Activated CD4-positive, alpha-beta T cell treated with anti-CD3 and anti-CD28 coated beads, Interleukin-2, amount 50 U/mL, for 48 hours (primary cell): Measurements from ENCODE around the gene IL22RA1.

Experiments used
- DNase-seq, 2 experiments: peaks; one replicate each; pipeline ENCODE4 v3.0.0-alpha.2; 2020

IL22RA1 gene

DNA sequence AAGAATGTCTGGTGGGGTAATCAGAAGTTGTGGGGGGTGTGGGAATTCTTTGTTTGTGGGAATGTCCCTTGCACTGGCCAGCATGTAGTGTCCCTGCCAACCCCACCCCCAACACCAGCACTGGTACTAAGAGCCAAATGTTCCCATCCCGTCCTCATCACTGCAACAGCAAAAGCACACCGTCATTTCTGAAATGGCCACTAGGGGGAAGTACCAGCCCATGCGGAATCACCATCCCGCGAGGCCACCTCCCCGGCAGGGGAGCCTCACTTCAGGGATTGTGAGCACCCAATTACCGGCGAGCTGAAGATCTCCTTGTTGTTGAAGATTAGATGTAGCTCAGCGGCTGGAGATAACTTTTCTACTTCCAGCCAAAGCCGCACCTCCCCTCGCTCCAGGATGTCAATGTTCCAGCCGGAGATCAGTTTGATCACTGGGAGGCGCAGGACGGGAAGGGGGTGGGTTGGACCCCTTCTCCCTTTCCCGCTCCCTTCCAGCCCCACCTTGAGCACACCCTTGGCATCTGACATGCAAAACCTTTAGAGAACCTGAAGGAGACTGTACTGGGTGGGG lies 72.0 kb downstream of the IL22RA1 start:
- DNase-seq = peak; percentile 76 to 84

DNA sequence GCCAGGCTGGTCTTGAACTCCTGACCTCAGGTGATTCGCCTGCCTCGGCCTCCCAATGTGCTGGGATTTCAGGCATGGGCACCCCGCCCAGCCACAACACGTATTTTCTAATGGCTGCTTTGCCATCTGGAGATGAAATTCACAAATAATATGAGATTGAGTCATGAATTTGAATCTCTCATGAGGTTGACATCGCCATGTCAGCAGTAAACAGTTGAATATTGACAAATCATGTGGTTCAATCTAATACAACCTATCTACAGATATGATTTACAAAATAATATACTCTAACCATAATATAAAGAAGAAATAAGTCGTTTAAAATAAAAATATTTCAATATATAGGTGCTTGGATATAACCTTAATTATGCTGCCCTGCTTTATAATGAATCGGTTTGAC lies 73.1 kb downstream of the IL22RA1 start:
- DNase-seq = no peak
